HG02884 (cell line): Measurements from ENCODE around the gene RCC2.

Source experiments
- ATAC-seq: cut with Tn5 transposase; IDR thresholded peaks from one replicate; pipeline ENCODE4 v1.9.1; 2021; ENCODE audit warnings: mild to moderate bottlenecking, moderate library complexity; ENCODE audit not compliant: unreplicated experiment

The RCC2 gene

DNA sequence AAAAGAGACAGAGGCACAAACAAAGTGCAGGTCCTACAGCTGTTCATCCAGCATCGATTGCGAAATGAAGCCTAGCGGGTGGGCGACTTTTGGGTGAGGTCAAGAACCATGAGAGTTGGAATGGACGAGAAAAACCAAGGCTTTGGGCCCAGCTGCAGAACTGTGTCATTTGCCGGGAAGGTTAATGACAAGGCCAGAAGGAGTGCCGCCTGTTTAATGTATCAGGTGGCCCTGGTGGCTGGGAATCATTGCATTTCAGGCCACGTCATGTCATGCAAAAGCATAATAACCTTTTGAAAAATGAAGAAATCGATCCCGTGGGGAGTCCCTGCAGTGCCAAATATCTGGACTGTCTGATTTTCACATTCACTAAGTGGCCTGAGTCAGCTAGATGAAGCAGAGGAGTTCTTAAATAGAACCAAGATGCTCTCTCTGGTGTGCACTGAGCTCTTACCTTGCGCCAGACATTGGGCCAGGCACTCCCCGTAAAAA lies 8.1 kb upstream of the RCC2 start:
- no peak for ATAC-seq

- ATAC-seq, result no peak
Measured at GRCh38 chr1:17442841-17443240, 3.4 kb upstream of the RCC2 start.

DNA sequence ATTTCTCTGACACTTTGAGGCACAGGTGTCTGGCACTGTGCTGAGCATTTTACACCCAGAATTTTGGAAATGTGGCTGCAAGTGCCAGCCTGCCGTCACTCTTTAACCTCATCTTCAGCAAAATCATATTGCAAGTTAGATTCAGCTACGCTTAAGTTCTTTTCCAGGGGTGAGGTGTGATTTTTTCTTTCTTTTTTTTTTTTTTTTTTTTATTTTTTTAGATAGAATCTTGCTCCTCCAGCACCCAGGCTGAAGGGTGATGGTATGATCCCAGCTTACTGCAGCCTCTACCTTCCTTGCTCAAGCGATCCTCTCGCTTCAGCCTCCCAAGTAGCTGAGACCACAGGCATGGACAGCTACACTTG lies 2.5 kb upstream of the RCC2 start:
- ATAC-seq, result no peak

- ATAC-seq, result no peak
Measured at GRCh38 chr1:17441265-17441992, 2.0 kb upstream of the RCC2 start.

DNA sequence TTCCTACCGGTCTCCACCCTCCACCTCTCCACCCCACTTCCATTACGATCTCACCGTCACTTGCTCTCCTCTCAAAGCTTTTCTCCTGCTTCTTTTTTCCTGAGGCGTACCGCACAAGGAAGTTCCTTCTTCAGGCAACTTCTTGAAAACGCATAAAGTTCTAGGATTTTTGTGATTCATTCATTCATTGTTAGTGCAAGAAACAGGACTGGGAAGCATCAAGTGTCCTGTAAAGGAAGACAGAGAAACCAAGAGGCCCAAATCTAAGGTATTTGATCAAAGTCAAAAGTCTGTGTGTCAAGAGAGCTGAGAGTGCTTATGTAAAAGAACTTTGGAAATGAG lies 1.3 kb upstream of the RCC2 start:
- ATAC-seq, result no peak

GRCh38 chr1:17440074-17440826 lies 773 bp upstream of the RCC2 start:
- ATAC-seq, result no peak

GRCh38 chr1:17438318-17439249 lies 893 bp downstream of the RCC2 start:
- ATAC-seq, result peak; percentile 25

GRCh38 chr1:17437580-17438317 lies 1.7 kb downstream of the RCC2 start:
- peak; percentile 18 for ATAC-seq

DNA sequence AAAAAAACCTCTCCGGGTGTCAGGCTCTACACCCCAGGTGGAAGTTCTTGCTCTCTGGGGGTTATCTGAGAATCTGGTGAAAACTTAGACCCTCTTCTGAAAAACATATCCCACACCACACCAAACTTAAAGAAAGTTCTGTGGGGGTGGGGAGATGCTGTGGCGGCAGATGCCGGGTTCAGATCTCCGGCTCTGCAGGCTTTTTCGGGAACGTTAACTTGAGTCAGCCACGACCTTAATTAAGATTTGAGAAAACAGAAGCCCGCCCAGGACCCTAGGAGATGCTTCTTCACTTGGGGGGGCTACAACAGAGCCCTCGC lies 2.3 kb downstream of the RCC2 start:
- no peak for ATAC-seq

DNA sequence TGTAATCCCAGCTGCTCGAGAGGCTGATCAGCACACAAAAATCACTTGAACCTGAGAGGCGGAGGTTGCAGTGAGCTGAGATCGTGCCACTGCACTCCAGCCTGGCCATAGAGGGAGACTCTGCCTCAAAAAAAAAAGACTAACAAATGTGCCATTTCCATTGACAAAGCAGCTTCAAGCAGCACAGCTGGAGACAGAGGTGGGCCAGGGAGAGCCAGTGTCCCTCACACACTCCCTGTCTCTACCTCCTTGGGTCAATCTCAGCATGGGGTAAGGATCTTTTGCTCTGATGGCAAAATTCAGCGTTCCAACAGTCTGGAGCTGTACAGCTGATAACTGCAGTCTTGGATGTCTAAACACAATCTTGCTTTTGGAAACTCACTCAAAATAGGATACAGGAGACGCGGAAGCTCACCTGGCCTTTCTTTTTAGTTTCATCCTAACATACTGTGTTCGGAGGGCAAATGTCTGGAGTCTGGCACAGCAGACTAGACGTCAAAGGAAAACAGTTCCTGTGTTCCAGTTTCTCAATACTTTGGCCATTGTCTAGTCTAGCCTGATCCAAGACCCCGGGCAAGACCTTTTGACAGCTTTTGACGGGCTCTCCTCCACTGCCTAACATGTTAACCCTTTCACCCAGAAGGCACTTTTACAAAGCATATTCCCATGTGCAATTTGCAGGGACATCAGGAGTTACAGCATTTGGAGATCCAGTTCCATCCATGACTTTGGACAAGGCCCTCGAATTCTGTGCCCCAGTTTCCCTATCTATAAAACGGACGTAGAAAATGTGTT lies 2.9 kb downstream of the RCC2 start:
- no peak for ATAC-seq

GRCh38 chr1:17434601-17435000 lies 4.9 kb downstream of the RCC2 start:
- ATAC-seq, result no peak

DNA sequence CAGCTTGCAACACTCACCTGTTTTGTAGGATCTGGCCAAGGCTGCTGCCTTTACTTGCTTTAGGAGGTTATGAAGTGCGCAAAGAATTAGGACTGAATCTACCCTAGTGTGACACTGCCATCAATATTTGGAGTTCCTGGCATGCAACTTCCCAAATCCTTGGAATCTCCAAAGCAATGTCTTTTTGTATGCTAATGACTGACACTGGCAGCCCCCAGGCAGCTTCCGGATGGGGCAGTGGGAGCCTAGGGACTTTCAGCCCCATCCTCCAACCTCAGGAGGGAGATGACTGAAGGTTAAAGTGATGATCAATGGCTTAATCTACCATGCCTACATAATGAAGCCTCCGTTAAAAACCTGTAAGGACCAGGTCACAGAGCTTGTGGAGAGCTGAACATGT lies 5.5 kb downstream of the RCC2 start:
- no peak for ATAC-seq

DNA sequence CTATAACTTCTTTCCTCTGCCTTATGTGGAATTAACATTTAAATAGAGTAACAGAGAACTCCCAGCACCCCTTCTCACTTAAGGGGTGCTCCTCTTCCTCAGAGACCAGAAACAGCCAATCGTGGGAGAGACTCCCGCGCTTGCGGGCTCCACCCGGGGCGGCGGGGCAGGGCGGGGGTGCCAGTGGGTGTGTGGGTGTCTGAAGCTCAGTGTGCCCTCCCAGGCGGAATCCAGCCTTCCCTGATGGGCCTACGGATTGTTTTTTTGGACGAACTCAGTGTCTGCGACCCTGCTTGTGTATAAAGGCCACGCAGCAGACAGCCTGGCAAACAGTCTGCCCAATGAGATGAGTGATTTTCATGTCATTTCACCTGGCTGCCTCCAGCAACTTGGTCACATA lies 6.2 kb downstream of the RCC2 start:
- no peak for ATAC-seq

DNA sequence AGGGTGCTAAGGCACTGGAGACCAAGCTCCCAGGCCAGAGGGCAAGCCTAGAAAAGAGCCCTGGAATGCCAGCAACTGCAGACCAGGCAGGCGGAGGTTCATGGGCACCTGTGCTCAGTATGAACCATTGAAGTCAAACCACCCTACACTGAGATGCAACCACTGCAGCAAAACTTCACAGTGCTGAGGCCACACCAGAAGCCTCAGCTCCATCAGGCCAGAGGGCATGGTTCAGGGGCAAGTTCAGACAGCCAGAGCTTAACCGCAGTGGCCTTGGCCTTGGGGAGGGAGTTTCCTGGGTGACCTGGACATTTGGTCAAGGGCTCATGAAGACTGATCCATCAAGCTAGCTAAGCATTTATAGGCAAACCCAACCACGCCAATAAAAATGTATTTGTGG lies 7.1 kb downstream of the RCC2 start:
- ATAC-seq, result no peak

DNA sequence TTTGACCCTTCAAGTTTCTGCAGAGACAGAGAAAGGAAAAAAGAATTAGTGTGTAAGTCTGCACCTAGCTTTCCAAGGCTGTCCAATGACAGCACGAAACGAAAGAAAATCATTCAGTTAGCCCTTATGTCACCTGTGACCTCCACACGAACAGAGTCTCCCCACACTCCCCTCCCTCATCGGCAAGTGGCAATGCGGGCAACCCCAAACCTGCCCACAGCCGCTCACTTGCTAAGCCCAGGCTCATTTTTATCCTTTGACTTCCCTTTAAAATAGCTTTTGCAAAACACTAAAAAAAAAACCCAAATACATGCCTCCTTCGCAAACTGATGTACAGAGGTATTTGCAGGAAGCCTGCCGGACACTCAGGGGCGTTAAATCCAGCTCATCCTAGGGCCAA lies 10.3 kb downstream of the RCC2 start:
- no peak for ATAC-seq

- no peak for ATAC-seq
Measured at GRCh38 chr1:17427696-17428660, 11.5 kb downstream of the RCC2 start.

DNA sequence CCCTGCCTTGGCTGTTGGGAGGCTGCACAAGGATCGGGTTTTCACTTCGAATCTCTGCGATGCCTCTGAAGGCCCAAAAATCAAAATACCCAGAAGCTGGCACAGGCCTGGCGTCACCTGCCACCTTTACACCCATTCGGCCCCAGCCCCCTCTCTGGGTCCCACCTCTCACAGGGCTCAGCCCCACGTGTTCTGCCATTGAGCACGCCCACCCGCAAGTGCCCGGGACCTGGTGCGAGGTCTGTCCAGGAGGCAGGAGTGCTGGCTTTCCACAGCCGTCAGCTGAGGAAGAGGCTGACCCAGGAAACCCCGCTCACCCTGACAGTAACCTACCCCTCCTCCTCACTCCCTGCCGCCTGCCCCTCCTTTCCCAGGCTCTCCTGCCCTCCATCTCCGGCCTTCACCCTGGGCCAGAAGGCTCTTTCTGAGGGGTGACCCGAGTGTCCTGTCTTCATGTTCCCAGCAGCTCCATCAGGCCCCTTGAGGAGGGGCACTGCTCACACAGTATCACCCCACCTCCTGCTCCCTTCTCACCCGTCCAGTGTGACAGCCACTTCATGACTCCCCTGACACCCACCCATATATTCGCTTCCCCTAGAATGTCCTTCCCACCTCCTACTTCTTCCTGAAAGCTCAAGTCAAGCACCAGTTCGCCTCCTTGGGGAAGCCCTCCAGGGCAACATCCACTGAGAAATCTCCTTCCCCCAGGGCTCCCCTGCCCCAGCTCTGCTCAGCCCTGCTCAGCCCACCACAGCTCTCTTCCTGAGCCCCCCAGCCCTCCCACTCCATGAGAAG lies 13.5 kb downstream of the RCC2 start:
- no peak for ATAC-seq

DNA sequence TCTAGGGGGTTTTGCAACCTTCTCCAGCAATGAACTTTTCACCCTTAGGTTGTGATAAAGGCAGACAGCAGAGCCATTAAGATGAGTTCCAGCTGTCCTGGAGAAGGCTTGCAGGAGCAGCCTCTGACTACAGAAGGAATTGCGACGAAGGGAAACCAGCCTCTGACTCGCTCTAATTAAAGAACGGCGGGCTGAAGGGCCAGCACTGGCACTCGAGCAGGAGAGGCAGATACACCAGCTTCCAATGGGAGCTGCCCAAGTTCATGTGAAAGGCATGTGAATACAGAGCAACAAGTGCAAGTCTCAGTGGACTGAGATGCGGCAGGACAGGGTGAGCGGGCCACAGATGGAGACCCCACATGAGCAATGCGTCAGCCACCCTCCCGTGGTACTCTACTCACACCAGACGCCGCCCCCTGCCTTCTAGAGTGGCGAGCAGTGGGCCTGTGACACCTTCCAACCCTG lies 15.7 kb downstream of the RCC2 start:
- no peak for ATAC-seq
